GM19395 (cell line): ENCODE measurements around the gene LHPP.

ENCODE experiments used
- ATAC-seq: cut with Tn5 transposase; IDR thresholded peaks from one replicate; pipeline ENCODE4 v1.9.1; 2021; ENCODE audit warnings: mild to moderate bottlenecking, moderate library complexity; ENCODE audit not compliant: unreplicated experiment

LHPP gene

GRCh38 chr10:124551097-124551496 is 89.5 kb downstream of the LHPP start:
- no peak for ATAC-seq

GRCh38 chr10:124551755-124552154 is 90.1 kb downstream of the LHPP start:
- ATAC-seq = no peak

GRCh38 chr10:124552691-124553276 is 91.2 kb downstream of the LHPP start:
- ATAC-seq = no peak

GRCh38 chr10:124554085-124554858 is 92.6 kb downstream of the LHPP start:
- ATAC-seq = no peak

DNA sequence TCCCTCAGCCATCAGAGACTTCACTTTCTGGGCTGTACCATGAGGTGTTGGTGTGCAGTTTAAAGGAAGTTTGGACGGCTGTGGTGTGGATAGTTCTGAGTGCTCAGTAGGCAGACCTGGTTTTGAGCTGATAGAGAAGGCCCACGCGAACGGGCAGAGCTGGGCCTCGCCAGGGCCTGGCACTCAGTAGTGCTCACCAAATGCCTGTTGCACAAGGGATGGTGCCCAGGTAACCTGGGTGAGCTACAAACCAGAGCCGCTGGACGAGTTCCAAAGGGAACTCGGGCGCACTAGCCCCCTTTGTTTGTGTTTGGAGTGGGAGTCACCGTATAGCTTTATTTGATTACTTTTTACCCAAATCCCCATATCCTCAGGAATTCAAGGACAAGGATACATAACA is 95.5 kb downstream of the LHPP start:
- no peak for ATAC-seq

DNA sequence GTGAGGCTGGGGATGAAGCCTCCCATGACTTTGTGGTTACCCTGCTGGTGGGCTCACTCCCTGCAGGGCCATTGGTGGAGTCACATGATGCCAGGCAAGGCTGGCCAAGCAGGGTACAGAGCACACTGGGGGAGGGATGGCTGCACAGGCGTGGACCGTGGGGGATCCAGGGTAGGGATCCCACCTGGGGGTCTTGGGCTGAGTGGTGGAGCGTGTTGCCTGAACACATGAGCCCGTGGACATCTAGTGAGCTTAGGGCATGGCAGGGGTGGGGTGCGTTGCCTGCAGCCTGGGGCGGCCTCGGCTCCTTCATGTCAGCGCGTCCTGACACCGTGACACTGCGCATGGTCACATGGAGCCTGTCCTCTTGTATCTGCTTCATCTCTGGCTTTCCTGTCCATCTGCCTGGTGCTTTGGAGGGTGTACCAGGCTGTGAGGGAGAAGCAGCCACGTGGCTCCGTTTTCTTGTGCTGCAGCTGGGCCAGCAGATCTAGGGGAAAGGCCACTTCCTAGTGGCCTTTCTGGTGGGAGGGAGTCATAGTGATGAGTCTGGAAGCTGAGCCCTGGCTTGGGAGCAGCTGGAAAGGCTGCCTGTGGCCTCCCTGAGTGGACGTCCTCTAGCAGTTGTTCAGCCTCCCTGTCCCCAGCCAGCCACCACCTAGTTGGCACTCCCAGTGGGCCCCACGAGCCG is 96.2 kb downstream of the LHPP start:
- ATAC-seq = no peak

DNA sequence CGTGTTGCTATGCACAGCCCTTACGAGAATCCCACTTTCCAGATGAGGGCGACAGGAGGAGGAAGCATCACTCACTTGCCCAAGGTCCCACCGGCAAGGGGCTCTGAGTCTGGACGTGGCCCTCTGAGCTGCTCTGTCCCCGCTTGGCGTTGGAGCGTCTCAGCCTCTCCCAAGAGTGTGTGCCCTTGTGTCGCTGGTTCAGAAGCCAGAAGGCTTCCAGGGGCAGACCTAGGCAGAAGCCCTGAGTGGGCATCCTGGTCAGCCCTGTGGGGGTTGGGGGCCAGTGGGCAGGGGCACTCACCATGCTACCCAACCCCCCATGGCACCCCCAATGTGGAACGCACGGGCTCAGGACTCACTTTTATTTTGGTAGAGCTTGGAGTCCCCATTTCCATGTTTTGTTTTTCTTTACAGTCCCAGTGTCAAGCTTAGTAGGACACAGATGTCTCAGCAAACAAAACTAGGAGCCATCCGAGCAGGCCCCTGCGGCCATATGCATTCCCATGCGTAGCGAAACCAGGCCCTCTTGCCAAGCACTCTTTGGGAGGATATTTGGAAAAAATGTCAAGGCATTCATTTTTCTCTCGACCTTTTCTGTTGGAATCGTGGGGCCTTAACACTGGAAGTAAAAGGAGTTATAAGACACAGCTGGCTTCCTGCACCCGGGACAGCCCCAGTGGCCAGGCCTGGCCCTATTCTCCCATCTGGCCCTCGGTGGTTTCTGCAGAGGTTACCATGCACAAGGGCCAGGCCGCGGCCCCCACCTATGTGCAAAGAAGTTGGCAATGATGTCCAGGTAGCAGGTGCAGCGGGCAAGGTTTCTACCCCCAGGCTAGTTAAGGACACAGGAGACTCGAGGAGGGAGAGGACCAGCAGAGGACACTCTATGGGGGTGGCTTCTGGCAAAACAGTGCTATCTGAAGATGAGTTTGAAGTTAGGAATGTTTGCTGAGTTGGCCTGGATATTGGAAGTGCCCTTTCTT is 97.0 kb downstream of the LHPP start:
- ATAC-seq = no peak

GRCh38 chr10:124559372-124560132 is 97.9 kb downstream of the LHPP start:
- ATAC-seq = no peak

DNA sequence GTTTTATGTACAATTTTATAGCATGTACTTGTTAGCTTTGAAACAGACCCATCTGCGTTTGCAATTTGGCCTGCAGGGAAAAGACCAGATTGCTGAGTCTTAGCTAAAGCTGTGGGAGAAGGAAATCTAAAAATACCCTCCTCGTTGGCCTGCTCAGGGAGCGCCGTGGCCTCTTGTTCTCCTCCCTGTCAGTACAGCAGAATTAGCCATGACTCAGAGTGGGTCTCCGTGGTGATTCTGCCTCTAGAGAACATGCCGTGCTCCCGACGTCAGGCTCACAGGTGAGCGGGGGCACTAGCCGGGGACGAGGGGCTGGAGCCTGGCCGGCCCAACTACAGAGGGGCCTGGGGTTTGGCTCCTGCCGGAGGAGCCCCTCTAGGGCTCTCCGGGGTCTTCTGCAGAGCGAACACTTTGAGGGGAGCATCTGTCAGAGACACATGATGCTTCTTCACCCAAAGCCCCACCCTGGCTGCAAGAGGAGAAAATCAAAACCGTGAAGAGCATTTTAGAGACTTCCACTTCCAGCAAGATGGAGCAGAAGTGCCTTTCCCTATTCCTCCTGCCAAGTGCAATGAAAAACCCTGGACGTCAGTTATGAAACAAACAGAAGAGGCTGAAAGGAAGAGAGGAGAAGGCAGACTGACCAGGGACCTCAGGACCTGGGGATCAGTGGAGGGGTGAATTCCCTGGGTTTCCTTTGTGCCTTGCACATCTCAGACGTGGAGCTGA is 98.9 kb downstream of the LHPP start:
- ATAC-seq = no peak

DNA sequence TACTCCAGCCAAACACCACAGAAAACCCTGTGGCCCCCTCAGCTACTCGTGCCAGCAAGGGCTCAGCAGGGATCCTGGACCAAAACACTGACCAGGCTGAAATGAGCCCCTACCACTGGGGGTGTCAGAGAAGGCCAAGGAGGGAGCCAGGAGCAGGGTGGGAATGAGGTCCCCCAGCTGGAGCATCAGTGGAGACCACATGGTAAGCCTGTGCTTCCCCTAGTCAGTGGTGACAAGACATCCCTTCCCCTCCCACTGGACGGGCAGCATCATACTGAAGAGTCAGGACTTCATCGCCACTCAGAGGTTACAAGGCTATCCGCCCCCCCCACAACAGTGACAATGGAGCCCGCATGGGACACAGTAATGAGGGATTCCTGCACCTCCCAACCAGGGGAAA is 99.6 kb downstream of the LHPP start:
- ATAC-seq = no peak

DNA sequence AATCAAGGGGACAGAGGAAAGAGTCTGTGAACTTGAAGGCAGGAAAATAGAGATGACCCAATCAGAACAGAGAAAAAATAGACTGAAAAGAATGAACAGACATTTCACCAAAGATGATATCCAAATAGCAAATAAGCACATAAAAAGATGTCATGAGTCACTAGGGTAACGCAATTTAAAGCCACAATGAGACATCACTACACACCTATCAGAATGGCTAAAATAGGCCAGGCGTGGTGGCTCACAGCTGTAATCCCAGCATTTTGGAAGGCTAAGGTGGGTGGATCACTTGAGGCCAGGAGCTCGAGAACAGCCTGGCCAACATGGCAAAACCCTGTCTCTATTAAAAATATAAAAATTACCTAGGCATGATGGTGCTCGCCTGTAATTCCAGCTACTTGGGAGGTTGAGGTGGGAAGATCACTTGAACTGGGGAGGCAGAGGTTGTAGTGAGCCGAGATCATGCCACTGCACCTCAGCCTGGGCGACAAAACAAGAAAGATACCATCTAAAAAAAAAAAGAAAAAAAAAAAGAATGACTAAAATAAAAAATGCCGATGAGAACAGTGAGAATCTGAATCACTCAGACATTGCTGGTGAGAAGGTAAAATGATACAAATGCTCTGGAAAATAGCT is 100.9 kb downstream of the LHPP start:
- ATAC-seq = no peak

DNA sequence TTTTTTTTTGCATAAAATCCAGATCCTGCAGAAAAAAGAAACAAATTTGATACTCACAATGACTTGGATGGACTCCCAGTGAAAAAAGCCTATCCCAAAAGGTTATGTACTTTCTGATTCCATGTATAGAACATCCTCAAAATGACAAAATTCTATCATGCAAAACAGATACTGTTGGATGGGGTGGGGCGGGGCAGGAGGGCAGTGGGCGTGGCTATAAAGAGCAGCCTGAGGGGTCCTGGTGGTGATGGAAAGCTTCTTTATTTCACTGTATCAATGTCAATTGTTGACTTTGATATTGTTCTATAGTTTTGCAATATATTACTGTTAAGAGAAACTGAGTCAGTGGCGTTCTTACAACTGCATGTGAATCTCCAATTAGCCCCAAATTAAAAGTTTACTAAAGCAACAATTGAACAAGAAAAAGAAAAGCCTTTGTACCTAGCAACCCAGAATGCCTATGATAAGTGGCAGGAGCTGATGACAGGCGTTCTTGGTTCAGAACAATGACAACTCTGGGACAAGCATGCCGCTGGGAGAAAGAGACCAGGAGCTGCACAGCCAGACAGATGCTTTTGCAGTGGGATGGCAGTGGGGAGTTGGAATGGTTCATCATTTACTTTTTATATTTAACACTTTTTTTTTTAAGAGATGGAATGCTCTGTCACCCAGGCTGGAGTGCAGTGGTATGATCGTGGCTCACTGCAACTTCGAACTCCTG is 101.9 kb downstream of the LHPP start:
- ATAC-seq = no peak

DNA sequence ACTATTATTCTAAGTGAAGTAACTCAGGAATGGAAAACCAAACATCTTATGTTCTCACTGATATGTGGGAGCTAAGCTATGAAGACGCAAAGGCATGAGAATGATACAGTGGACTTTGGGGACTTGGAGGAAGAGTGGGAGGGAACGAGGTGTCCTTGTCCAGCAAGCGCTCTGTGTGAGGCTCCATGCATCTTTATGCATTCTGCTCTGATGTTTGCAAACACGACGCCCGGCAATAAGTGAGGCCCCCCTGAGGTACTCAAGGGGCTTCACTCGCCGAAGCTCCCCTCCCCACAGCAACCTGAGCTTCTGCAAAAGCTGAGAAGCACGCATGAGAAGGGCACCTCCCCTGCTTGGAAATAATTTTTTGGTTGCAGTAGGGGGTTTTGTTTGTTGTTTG is 103.3 kb downstream of the LHPP start:
- no peak for ATAC-seq

DNA sequence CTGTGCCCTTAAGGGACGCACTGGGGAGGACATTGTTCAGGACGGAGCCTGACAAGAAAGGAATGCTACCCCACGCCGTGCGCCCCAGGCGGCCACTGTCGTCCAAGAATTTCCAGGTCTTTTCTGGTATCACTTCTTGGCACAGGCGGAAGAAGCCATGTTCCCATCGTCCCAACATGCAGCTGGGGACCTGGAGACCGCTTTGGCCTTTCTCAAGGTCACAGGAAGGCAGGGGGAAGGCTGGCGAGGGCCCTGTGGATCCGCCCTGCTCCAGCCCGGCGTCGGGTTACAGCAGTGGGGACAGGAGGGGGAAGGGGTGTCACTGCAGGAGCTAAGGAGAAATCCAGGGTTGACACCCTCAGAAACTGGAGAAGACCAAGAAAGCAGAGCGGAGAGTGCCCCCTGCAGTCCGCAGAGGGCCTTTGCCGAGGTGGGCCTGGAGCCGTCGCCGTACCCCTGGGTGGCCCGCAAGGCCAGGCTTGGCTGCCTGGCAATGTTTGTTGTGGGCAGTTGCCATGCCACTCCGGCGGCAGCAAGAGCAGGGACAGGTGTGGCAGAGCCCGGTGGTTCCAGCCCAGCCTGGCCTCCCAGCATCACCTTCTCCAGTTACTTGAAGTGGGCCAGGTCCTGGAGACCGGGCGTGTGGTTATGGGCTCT is 104.1 kb downstream of the LHPP start:
- ATAC-seq = no peak

GRCh38 chr10:124566222-124566888 is 104.7 kb downstream of the LHPP start:
- no peak for ATAC-seq

DNA sequence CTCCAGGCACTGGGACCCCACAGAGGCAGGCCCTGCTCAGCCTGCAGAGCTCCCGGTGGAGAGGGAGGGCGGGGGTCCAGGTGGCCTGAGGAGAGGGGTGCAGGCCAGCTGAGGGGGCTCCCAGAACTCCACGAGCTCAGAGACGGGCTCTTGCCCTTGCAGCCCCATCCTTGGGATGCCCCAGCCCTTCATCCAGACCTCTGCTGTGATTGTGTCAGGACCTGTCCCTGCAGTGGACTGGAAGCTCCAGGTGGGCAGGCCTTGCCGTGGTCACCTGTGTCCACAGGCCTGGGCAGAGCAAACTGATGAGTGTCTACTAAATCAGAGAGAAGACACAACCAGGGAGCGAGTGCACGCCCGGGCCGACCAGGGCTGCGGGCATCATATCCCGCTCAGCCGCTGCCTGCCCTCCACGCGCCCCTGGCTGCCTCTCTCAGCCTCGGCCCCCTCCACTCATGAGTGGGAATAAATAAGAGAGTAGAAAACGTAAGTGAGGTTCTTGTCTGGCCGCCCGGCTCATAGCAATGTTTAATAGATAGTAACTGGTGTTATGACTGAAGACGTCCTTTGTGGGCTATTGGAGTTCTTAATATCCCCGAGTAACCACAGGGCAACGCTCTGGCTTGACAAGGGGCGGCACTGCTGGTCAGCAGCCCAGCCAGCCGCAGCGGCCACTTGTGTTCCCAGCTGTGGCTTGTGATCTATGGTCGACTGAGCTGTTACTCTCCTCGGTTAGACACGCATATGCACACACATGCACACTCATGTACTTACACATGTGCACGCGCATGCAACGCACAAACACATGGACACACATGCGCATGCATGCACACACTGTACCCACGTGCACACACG is 105.6 kb downstream of the LHPP start:
- ATAC-seq = no peak
